C4-2B (cell line): ENCODE data around the gene MYO7A.

ENCODE experiments used
- H3K27ac ChIP-seq: fragments of 450-650 bp; 2 replicates; pipeline ENCODE4 v1.5.1; 2017
- CTCF ChIP-seq: fragments of 450-650 bp; conservative IDR thresholded peaks from 2 replicates; pipeline ENCODE4 v1.5.1; 2017; ENCODE audit warnings: mild to moderate bottlenecking
- ZFX ChIP-seq: fragments of 450-650 bp; IDR thresholded peaks from 2 replicates; pipeline ENCODE4 v1.6.1; 2017

MYO7A gene

DNA sequence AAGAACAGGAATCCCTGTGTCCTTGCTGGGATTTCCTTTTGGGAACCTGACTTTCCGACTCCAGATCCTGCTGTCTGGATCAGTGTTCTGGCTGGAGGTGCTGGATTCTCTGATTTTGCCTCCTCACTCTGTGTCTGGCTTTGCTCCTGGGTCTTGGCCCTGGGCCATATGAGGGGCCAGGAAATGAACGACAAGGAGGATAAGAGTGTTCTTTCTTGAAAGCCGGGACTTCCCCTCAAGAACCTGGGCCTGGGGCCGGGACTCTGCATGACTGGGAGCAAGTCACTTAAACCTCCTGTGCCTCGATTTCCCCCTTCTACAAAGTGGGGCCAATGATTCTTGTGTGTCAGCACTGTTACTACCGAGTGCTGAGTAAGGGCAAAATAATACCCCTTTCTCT, 2.9 kb upstream of the MYO7A start:
- TF ChIP-seq CTCF: no peak
- no peak for TF ChIP-seq ZFX

DNA sequence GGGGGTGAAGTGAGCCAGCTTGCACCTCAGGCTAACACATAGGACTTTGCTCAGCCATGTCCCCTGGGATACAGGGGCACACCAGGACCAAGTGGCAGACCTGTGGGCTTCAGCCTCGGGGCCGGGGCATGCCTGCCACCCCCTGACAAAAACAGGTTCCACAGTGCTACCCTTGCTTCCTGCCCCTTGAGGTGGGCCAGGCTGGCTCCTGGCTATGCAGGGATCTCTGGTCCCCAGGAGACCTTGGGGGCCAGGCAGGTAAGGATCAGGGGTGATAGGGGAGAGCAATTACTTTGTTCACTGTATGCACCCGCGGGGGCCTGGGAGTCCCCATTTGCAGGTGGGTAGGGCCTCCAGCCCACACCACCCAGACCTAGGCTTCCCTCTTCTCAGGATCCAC, 2.4 kb upstream of the MYO7A start:
- no peak overlapping the region for H3K27ac ChIP-seq
- TF ChIP-seq CTCF (no peak), ZFX (no peak)

More for the DNA sequence above, 2.9 kb upstream of the MYO7A start:
- H3K27ac ChIP-seq: no peak overlapping the region

GRCh38 chr11:77126156-77126775, 1.8 kb upstream of the MYO7A start:
- TF ChIP-seq ZFX (no peak), CTCF (no peak)
- H3K27ac ChIP-seq: no peak overlapping the region

GRCh38 chr11:77126861-77127234, 1.2 kb upstream of the MYO7A start:
- no peak overlapping the region for H3K27ac ChIP-seq

DNA sequence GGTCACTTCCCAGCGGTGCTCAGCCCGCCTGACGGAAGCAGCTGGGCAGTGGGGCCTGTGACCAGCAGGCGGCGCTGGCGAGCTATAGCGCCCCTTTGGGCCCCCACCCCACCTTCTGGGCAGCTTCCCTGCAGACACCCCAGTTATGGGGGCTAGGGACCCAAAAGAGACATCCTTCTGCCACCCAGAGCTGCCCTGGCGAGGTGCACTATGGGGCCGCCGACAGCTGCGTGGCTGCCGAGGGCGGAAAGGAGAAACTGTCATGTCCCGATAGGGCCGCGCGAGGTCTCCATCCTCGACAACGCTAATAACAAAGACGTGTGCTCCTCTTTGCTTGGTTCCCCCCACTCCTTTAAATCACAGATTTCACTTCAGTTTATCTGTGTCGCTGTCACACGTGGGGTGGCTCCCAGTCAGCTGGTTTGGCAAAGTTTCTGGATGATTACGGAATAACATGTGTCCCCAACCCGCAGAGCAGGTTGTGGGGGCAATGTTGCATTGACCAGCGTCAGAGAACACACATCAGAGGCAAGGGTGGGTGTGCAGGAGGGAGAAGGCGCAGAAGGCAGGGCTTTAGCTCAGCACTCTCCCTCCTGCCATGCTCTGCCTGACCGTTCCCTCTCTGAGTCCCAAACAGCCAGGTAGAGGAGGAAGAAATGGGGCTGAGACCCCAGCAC, 673 bp upstream of the MYO7A start:
- no peak overlapping the region for H3K27ac ChIP-seq
- peak; percentile 100 for TF ChIP-seq CTCF
- no peak for TF ChIP-seq ZFX

More at GRCh38 chr11:77126861-77127234, 1.2 kb upstream of the MYO7A start:
- TF ChIP-seq CTCF (0 out of 2 replicates have a peak, but pooled peaks have one; percentile 74), ZFX (no peak)

DNA sequence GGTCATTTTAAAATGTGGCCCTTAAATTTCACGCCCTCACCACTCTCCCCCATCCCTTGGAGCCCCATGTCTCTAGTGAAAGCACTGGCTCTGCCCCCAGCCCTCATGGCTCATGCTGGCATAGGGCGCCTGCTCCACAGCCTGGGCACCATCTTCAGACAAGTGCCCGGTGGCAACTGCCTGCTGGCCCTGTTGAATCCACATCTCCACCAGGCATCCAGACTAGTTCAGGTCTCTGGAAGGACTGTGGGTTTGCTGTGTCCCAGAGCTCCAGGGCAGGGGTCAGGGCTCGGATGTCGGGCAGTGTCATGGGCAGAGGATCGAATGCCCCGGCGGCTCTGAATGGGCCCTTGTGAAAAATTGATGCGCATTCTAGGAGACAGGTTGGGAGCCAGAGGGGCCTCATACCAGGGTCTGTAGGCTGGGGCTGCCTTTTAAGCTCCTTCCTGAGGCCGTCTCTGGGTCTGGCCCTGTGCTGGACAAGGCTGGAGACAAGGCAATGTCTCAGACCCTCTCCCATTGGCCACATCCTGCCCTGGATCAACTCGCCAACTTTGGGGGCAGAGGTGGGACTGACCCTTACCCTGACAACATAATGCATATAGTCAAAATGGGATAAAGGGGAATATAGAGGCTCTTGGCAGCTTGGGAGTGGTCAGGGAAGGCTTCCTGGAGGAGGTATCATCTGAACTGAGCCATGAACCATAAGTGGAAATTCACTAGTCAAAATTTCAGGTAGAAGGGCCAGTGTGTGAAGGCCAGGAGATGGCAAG, 1.2 kb downstream of the MYO7A start:
- TF ChIP-seq CTCF (no peak), ZFX (no peak)
- H3K27ac ChIP-seq: no peak overlapping the region
